GM12891 (cell line): ENCODE data around the gene LAMC2.

ENCODE experiments used
- POLR2A ChIP-seq: IDR thresholded peaks from 2 replicates; pipeline ENCODE4 v1.6.1; 2011; ENCODE audit warnings: low read depth, low read length, control low read depth
- POLR2AphosphoS5 ChIP-seq: IDR thresholded peaks from 2 replicates; pipeline ENCODE4 v1.6.1; 2011; ENCODE audit warnings: low read depth, low read length, control low read depth
- TAF1 ChIP-seq: IDR thresholded peaks from 2 replicates; pipeline ENCODE4 v1.6.1; 2011; ENCODE audit warnings: low read depth, low read length, control low read depth

GRCh38 chr1:183138301-183138700, 47.8 kb upstream of the LAMC2 start:
- TF ChIP-seq POLR2AphosphoS5 (no peak), POLR2A (no peak), TAF1 (no peak)
